Liver (tissue), 9 donors: ENCODE measurements around the gene TTC9C. TPM values are rescaled to one million over a fixed set of nuclear protein-coding genes. Genes with fewer than 3 reads are reported as not detected.
"Not testable (repeated sequence)": the region's sequence is repeated elsewhere in the genome, so short reads cannot be mapped to it uniquely, and the experiment has no call there.

Experiments used
- DNase-seq: peaks from one replicate; pipeline ENCODE4 v3.0.0-alpha.2; 2017; ENCODE audit warnings: low spot score
- H3K27ac ChIP-seq, 2 donors: one replicate each; pipeline ENCODE4 v1.7.0; 2013; ENCODE audit warnings: inconsistent platforms in 2 of 2, low read length in 2 of 2, control low read depth in 1 of 2, low read depth in 1 of 2, mild to moderate bottlenecking in 1 of 2
- H3K27me3 ChIP-seq, 4 donors: one replicate each; pipeline versions ENCODE4 v1.6.1 to v1.7.0; 2013; ENCODE audit warnings: low read length in 3 of 4, inconsistent platforms in 1 of 4, mild to moderate bottlenecking in 1 of 4, moderate library complexity in 1 of 4; ENCODE audit not compliant: control insufficient read depth in 4 of 4, insufficient read depth in 4 of 4
- H3K36me3 ChIP-seq, 4 donors: one replicate each; pipeline versions ENCODE4 v1.6.1 to v1.7.0; 2013; ENCODE audit warnings: low read length in 3 of 4, mild to moderate bottlenecking in 3 of 4, low read depth in 1 of 4, moderate library complexity in 1 of 4; ENCODE audit not compliant: control insufficient read depth in 4 of 4, insufficient read depth in 3 of 4
- H3K4me1 ChIP-seq, 4 donors: one replicate each; pipeline versions ENCODE4 v1.6.1 to v1.7.0; 2013; ENCODE audit warnings: low read length in 3 of 4, mild to moderate bottlenecking in 3 of 4, moderate library complexity in 1 of 4; ENCODE audit not compliant: control insufficient read depth in 4 of 4, insufficient read depth in 4 of 4
- H3K4me3 ChIP-seq, 3 donors: one replicate each; pipeline versions ENCODE4 v1.6.1 to v1.7.0; 2013; ENCODE audit warnings: low read length in 3 of 3, control low read depth in 1 of 3, low read depth in 1 of 3, mild to moderate bottlenecking in 1 of 3
- H3K9ac ChIP-seq, 2 donors: one replicate each; pipeline ENCODE4 v1.7.0; 2013; ENCODE audit warnings: low read length in 2 of 2, mild to moderate bottlenecking in 2 of 2, moderate library complexity in 2 of 2, control low read depth in 1 of 2, low read depth in 1 of 2
- H3K9me3 ChIP-seq, 4 donors: one replicate each; pipeline versions ENCODE4 v1.6.1 to v1.7.0; 2013; ENCODE audit warnings: low read length in 3 of 4; ENCODE audit not compliant: control insufficient read depth in 4 of 4
- FOXA1 ChIP-seq: IDR thresholded peaks from 2 replicates; pipeline ENCODE4 v1.6.1; 2016; ENCODE audit warnings: antibody characterized with exemption
- FOXA2 ChIP-seq: IDR thresholded peaks from 2 replicates; pipeline ENCODE4 v1.6.1; 2016; ENCODE audit warnings: antibody characterized with exemption
- GABPA ChIP-seq, 2 donors: IDR thresholded peaks in 1 of 2; conservative IDR thresholded peaks in 1 of 2; 2 replicates each; pipeline ENCODE4 v1.6.1; 2016; ENCODE audit warnings: antibody characterized with exemption in 2 of 2, mild to moderate bottlenecking in 1 of 2, moderate library complexity in 1 of 2
- HNF4G ChIP-seq: IDR thresholded peaks from 2 replicates; pipeline ENCODE4 v1.6.1; 2016; ENCODE audit warnings: antibody characterized with exemption
- JUND ChIP-seq, 2 donors: IDR thresholded peaks; 2 replicates each; pipeline ENCODE4 v1.6.1; 2016; ENCODE audit warnings: antibody characterized with exemption in 2 of 2
- NR2F2 ChIP-seq: IDR thresholded peaks from 2 replicates; pipeline ENCODE4 v1.6.1; 2016; ENCODE audit warnings: antibody characterized with exemption
- RAD21 ChIP-seq, 2 donors: IDR thresholded peaks; 2 replicates each; pipeline ENCODE4 v1.6.1; 2016; ENCODE audit warnings: antibody characterized with exemption in 2 of 2, mild to moderate bottlenecking in 2 of 2
- RXRA ChIP-seq, 2 donors: IDR thresholded peaks; 2 replicates each; pipeline ENCODE4 v1.6.1; 2017 to 2018; ENCODE audit warnings: antibody characterized with exemption in 2 of 2, mild to moderate bottlenecking in 1 of 2
- TAF1 ChIP-seq: conservative IDR thresholded peaks from 2 replicates; pipeline ENCODE4 v1.6.1; 2016; ENCODE audit warnings: antibody characterized with exemption, mild to moderate bottlenecking
- YY1 ChIP-seq: IDR thresholded peaks from 2 replicates; pipeline ENCODE4 v1.6.1; 2016; ENCODE audit warnings: antibody characterized with exemption, mild to moderate bottlenecking
- ZBTB33 ChIP-seq: IDR thresholded peaks from 2 replicates; pipeline ENCODE4 v1.6.1; 2016; ENCODE audit warnings: antibody characterized with exemption
- WGBS: extraction: QIAGEN DNeasy Blood & Tissue Kit; methylation state at CpG from one replicate; pipeline ENCODE4 v1.1.7; 2013; 5-methylcytosine and 5-hydroxymethylcytosine counted together
- polyA plus RNA-seq, 2 donors: library from polyadenylated mRNA; stranded (reverse) in 1 of 2; unstranded in 1 of 2; fragments of 200-250 nt in 1 of 2; fragments of >200 nt in 1 of 2; fragmentation: Nextera tagmentation in 1 of 2; extraction: Ambion mirVana in 1 of 2; gene quantifications; one replicate each; pipeline versions ENCODE4 v1.2.1 to v1.2.3, GENCODE V29; 2013 to 2015
- total RNA-seq, 2 donors: library from RNA; depleted of rRNA; stranded (reverse); fragments of >200 nt; gene quantifications; one replicate each; pipeline ENCODE4 v1.2.3, GENCODE V29; 2014
- TF ChIP-seq, protein P1 (sequence below): fragments of 150-350 bp; IDR thresholded peaks from 2 replicates; pipeline ENCODE4 v1.5.1; 2017; ENCODE audit warnings: improper control_type of control experiment, low read depth, low read length; ENCODE audit not compliant: missing input control
- TF ChIP-seq, protein P2 (sequence below): IDR thresholded peaks from 2 replicates; pipeline ENCODE4 v1.6.1; 2016; ENCODE audit warnings: antibody characterized with exemption
- donor health status: healthy.
- donor health status: healthy.
- donor health status: healthy.
- donor health status: healthy.
- donor health status: healthy.

The TTC9C gene
- total and polyA plus RNA-seq, 4 donors, result 10.0 to 16.1 (median 13.0) TPM

DNA sequence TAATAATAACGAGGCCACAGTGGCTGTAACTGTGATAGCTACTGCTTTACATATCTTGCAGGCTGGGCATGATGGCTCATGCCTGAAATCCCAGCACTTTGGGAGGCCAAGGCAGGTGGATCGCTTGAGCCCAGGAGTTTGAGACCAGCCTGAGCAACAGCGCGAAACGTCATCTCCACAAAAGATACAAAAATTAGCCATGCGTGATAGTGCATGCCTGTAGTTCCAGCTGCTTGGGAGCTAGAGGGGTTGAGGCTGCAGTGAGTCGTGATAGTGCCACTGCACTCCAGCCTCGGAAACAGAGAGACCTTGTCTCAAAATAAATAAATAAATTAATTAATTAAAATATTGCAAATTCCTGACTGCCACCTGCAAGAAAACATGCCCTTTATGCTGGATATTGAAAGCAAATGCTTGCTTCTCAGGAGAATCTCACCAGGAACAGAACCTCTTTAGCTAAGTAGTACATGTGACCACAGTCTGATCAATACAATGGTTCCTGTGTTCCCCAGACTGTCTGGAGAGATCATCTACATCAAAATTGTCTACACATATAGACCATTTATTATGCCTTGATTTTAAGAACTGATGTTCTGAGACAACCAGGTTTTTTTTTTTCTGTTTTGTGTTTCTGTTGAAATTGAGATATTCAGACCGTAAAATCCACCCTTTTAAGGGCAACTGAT lies 19.3 kb downstream of the TTC9C start (continued):
- TF ChIP-seq, protein P1, sequence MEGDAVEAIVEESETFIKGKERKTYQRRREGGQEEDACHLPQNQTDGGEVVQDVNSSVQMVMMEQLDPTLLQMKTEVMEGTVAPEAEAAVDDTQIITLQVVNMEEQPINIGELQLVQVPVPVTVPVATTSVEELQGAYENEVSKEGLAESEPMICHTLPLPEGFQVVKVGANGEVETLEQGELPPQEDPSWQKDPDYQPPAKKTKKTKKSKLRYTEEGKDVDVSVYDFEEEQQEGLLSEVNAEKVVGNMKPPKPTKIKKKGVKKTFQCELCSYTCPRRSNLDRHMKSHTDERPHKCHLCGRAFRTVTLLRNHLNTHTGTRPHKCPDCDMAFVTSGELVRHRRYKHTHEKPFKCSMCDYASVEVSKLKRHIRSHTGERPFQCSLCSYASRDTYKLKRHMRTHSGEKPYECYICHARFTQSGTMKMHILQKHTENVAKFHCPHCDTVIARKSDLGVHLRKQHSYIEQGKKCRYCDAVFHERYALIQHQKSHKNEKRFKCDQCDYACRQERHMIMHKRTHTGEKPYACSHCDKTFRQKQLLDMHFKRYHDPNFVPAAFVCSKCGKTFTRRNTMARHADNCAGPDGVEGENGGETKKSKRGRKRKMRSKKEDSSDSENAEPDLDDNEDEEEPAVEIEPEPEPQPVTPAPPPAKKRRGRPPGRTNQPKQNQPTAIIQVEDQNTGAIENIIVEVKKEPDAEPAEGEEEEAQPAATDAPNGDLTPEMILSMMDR, result no peak
- no peak for TF ChIP-seq FOXA1

- not testable (repeated sequence) for H3K9me3 ChIP-seq, H3K9ac ChIP-seq, H3K27me3 ChIP-seq, H3K4me3 ChIP-seq, DNase-seq, H3K27ac ChIP-seq
- peaks cover 4 to 12% (median 9%) of the 10 kb centered on the region in 4 donors for H3K4me1 ChIP-seq
- peaks cover 2 to 11% (median 4%) of the 10 kb centered on the region in 4 donors for H3K36me3 ChIP-seq
- 96% methylated on average over 5 of the region's 5 CpGs for WGBS
These were observed 21.6 kb downstream of the TTC9C start for GRCh38 chr11:62749931-62750330.

GRCh38 chr11:62752177-62752785 lies 24.0 kb downstream of the TTC9C start:
- Histone ChIP-seq H3K27me3 (no peaks in the 10 kb centered on the region), H3K9me3 (no peaks in the 10 kb centered on the region), H3K27ac (no peak overlapping the region), H3K36me3 (peaks cover 2 to 11% (median 4%) of the 10 kb centered on the region in 4 donors), H3K9ac (no peak overlapping the region), H3K4me1 (peaks cover 4 to 12% (median 9%) of the 10 kb centered on the region in 4 donors), H3K4me3 (no peak overlapping the region)
- 97% methylated on average over 14 of the region's 14 CpGs for WGBS
- no peak for DNase-seq
- TF ChIP-seq JUND (IDR thresholded peaks at IDR 0.05) (no peak), FOXA2 (no peak), RAD21 (IDR thresholded peaks at IDR 0.05) (no peak), ZBTB33 (no peak), YY1 (no peak), NR2F2 (no peak), HNF4G (no peak), TAF1 (no peak), RXRA (IDR thresholded peaks at IDR 0.05) (no peak), GABPA (IDR thresholded peaks at IDR 0.05 in 1 of 2, conservative IDR thresholded peaks at IDR 0.05 in 1 of 2) (no peak)
- TF ChIP-seq, protein P2, sequence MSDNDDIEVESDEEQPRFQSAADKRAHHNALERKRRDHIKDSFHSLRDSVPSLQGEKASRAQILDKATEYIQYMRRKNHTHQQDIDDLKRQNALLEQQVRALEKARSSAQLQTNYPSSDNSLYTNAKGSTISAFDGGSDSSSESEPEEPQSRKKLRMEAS, result no peak
- TF ChIP-seq, protein P1, result no peak
